Immature natural killer cell (primary cell): Measurements from ENCODE around the gene CLEC16A. TPM values are rescaled to one million over a fixed set of nuclear protein-coding genes. Genes with fewer than 3 reads are reported as not detected.
"Not testable (repeated sequence)": the region's sequence is repeated elsewhere in the genome, so short reads cannot be mapped to it uniquely, and the experiment has no call there.

Source experiments
- DNase-seq, 3 donors: peaks; one replicate each; pipeline ENCODE4 v3.0.0; 2022; ENCODE audit warnings: mixed read lengths in 1 of 3
- H3K27ac Mint-ChIP-seq, 6 donors: one replicate each; pipeline ENCODE4 v1.8.0; 2020; ENCODE audit warnings: mixed read lengths in 6 of 6, mild to moderate bottlenecking in 5 of 6, inconsistent platforms in 4 of 6, moderate library complexity in 3 of 6
- H3K27me3 Mint-ChIP-seq, 3 donors: one replicate each; pipeline ENCODE4 v1.8.0; 2020 to 2021; ENCODE audit warnings: low read depth in 3 of 3, mild to moderate bottlenecking in 3 of 3, mixed read lengths in 3 of 3, moderate library complexity in 3 of 3, inconsistent platforms in 1 of 3
- H3K36me3 Mint-ChIP-seq, 3 donors: one replicate each; pipeline ENCODE4 v1.8.0; 2020; ENCODE audit warnings: mixed read lengths in 3 of 3, inconsistent platforms in 2 of 3, mild to moderate bottlenecking in 2 of 3
- H3K4me1 Mint-ChIP-seq, 2 donors: one replicate each; pipeline ENCODE4 v1.8.0; 2020; ENCODE audit warnings: inconsistent platforms in 2 of 2, mild to moderate bottlenecking in 2 of 2, mixed read lengths in 2 of 2, moderate library complexity in 1 of 2
- H3K4me3 Mint-ChIP-seq, 5 donors: one replicate each; pipeline ENCODE4 v1.8.0; 2020; ENCODE audit warnings: mild to moderate bottlenecking in 5 of 5, mixed read lengths in 5 of 5, inconsistent platforms in 3 of 5, moderate library complexity in 3 of 5
- H3K9me3 Mint-ChIP-seq, 6 donors: one replicate each; pipeline ENCODE4 v1.8.0; 2020; ENCODE audit warnings: mild to moderate bottlenecking in 6 of 6, mixed read lengths in 6 of 6, inconsistent platforms in 4 of 6, moderate library complexity in 3 of 6
- polyA plus RNA-seq, 3 donors: library from polyadenylated mRNA; unstranded; fragments of 300-500 nt; fragmentation: Illumina TruSeq; gene quantifications; one replicate each; pipeline ENCODE4 v1.2.3, GENCODE V29; 2021

The CLEC16A gene
- polyA plus RNA-seq, 3 donors from 2014 or later, result 5.6 to 19.9 (median 5.6) TPM

DNA sequence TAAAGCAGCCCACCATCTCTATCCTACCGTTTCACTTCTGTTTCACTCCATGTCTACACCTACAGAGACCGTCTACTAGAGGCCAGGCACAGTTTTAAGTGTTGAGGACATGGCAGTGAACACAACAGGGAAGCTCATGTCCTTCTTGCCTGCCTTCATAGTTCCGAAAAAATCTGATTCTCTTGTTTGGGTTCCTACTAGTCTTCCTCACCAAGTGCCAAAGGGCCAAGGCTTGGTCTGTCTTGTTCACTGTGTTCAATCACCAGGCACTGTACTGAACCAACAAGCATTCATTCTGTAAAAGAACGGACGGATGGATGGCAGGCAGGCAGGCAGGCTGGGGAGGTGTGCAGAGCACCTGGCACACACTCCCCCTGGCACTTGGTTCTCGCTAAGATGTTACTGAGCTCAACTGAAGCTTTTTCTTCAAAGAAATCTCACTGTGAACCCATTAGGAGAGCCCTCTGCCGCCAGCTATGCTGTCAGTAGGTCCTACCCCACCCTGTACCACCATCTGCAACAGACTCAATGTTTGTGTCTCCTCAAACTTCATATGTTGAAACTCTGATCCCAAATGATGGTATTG lies 4.6 kb upstream of the CLEC16A start:
- Mint-ChIP-seq H3K27ac (peak overlapping the region in 4 of 6 donors; percentile 6 to 37 (median 21)), H3K27me3 (peaks cover 0 to 8% (median 5%) of the 10 kb centered on the region in 3 donors), H3K4me3 (peak overlapping the region; percentile 89 to 93 (median 89)), H3K36me3 (peaks cover 0 to 4% (median 2%) of the 10 kb centered on the region in 3 donors), H3K9me3 (no peaks in the 10 kb centered on the region), H3K4me1 (peaks cover 85 to 91% of the 10 kb centered on the region in 2 donors)
- DNase-seq, result no peak

GRCh38 chr16:10940501-10941079 lies 3.8 kb upstream of the CLEC16A start:
- DNase-seq, result no peak
- Mint-ChIP-seq H3K4me1 (peaks cover 89 to 92% of the 10 kb centered on the region in 2 donors), H3K27me3 (peaks cover 0 to 11% (median 5%) of the 10 kb centered on the region in 3 donors), H3K27ac (peak overlapping the region in 4 of 6 donors; percentile 0 to 83 (median 43)), H3K36me3 (peaks cover 0 to 2% (median under 1%) of the 10 kb centered on the region in 3 donors), H3K9me3 (no peaks in the 10 kb centered on the region), H3K4me3 (peak overlapping the region; percentile 89 to 93 (median 89))

DNA sequence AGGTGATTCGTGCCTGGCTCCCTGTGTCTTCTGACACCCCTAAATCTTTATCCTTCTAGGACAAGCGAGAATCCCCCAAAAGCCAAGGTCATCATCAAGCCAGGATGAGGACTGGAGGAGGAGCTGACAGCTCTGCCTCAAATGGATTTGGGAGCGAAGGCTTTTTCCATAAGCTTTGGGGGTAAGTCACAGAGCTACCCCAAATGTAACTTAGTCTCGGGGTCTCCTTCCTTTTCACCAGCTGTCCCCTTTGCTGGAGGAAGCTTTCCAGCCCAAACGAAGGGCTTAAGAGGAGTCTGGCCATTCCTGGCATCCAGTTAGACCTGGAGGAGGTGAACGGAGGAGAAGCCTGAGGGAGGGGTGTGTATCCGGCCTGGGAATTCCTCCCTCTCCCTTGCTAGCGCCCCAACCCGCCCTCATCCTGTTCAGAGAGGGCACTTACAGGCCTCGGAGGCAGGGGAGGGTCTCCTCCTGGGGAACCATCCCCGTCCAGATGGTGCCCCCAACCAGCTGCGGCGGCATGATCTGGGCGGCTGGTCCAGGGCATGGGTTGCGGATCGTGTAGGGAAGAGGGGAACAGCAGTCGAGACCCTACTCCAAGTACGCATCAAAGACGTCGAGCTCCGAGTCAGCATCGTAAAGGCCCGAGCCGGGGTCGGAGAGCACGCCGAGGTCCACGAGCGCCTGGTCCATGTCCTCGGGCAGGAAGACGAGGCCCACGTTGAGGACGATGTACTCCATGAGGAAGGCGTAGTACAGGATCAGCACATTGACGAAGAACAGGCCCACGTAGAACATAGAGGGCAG lies 3.0 kb upstream of the CLEC16A start:
- H3K36me3 Mint-ChIP-seq, result no peaks in the 10 kb centered on the region
- H3K4me1 Mint-ChIP-seq, result peaks cover 88 to 92% of the 10 kb centered on the region in 2 donors
- peak in 1 of 3 donors; percentile 16 for DNase-seq
- H3K27ac Mint-ChIP-seq, result peak overlapping the region in 5 of 6 donors; percentile 36 to 84 (median 62)
- H3K9me3 Mint-ChIP-seq, result no peaks in the 10 kb centered on the region
- H3K27me3 Mint-ChIP-seq, result peaks cover 2 to 11% (median 5%) of the 10 kb centered on the region in 3 donors
- H3K4me3 Mint-ChIP-seq, result peak overlapping the region; percentile 89 to 93 (median 89)

GRCh38 chr16:10941935-10942351 lies 2.4 kb upstream of the CLEC16A start:
- Mint-ChIP-seq H3K4me1 (peaks cover 85 to 87% of the 10 kb centered on the region in 2 donors), H3K27me3 (peaks cover 2 to 11% (median 5%) of the 10 kb centered on the region in 3 donors), H3K4me3 (peak overlapping the region; percentile 89 to 93 (median 89))
- H3K27ac Mint-ChIP-seq, H3K9me3 Mint-ChIP-seq, H3K36me3 Mint-ChIP-seq, DNase-seq: not testable (repeated sequence)

- H3K27ac Mint-ChIP-seq, result peak within 1 kb of the TSS; percentile 60 to 84 (median 78)
- no peaks in the 10 kb centered on the region for H3K9me3 Mint-ChIP-seq
- H3K36me3 Mint-ChIP-seq, result no peaks in the 10 kb centered on the region
- DNase-seq, result peak; percentile 94 to 95 (median 94)
- peak within 1 kb of the TSS; percentile 89 to 93 (median 89) for H3K4me3 Mint-ChIP-seq
- H3K27me3 Mint-ChIP-seq, result peaks cover 2 to 11% (median 5%) of the 10 kb centered on the region in 3 donors
- peaks cover 81 to 82% of the 10 kb centered on the region in 2 donors for H3K4me1 Mint-ChIP-seq
Observed at GRCh38 chr16:10942352-10943063, 1.9 kb upstream of the CLEC16A start, which contains the start of gene DEXI. DEXI (minus strand) TSS chr16:10942468; CDS start chr16:10942005, 463 bp downstream.

- Mint-ChIP-seq H3K9me3 (no peaks in the 10 kb centered on the region), H3K36me3 (no peaks in the 10 kb centered on the region), H3K4me3 (peak overlapping the region; percentile 81 to 87 (median 83)), H3K4me1 (peaks cover 76 to 77% of the 10 kb centered on the region in 2 donors), H3K27me3 (peaks cover 2 to 11% (median 5%) of the 10 kb centered on the region in 3 donors), H3K27ac (peak overlapping the region in 1 of 6 donors; percentile 74)
- no peak for DNase-seq
Observed at GRCh38 chr16:10943064-10943353, 1.4 kb upstream of the CLEC16A start.

DNA sequence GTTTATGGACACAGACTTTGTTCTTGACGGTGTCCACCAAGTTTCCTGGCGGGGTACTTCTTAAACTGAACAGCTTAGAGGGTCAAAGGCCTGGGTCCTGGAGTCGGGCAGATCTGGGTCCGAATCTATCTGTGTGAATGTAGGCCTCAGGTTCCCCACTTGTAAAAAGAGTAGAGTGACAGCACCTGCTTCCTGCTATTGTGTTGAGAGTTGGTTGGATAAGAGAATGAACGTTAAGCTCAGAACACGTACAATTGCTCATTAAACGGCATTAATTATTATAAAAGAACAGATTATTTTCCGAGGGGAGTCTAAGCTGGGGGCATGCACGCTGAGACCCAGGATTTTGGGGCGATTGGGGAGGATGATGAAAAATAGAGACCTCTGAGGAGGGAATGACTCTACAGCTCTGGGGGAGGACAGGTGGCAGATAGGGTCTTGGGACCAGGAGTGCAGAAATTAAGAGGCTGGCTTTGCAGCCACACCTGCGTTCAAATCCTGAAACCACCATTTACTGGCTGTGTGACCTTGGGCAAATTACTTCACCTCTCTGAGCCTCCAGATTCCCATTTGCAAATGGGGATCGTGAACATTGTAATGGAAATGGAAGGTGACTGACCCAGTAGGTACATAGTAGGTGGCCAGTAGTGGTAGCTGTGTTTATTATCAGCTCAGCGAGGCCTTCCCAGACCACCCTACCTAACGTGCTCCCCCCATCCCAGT lies 862 bp downstream of the CLEC16A start:
- H3K36me3 Mint-ChIP-seq, result no peaks in the 10 kb centered on the region
- peak overlapping the region; percentile 34 to 93 (median 76) for H3K27ac Mint-ChIP-seq
- DNase-seq, result no peak
- H3K4me1 Mint-ChIP-seq, result peaks cover 58 to 63% of the 10 kb centered on the region in 2 donors
- peaks cover 2 to 10% (median 5%) of the 10 kb centered on the region in 3 donors for H3K27me3 Mint-ChIP-seq
- H3K9me3 Mint-ChIP-seq, result no peaks in the 10 kb centered on the region
- peak overlapping the region; percentile 81 to 93 (median 88) for H3K4me3 Mint-ChIP-seq

- Mint-ChIP-seq H3K4me3 (peak overlapping the region in 3 of 5 donors; percentile 81 to 88 (median 87)), H3K27ac (peak overlapping the region in 1 of 6 donors; percentile 25), H3K4me1 (peaks cover 48 to 52% of the 10 kb centered on the region in 2 donors)
Observed at GRCh38 chr16:10946308-10946707, 1.9 kb downstream of the CLEC16A start.

GRCh38 chr16:10947211-10947787 lies 2.9 kb downstream of the CLEC16A start:
- H3K4me3 Mint-ChIP-seq, result peak overlapping the region in 1 of 5 donors; percentile 5
- no peaks in the 10 kb centered on the region for H3K9me3 Mint-ChIP-seq
- no peak for DNase-seq
- H3K36me3 Mint-ChIP-seq, result no peaks in the 10 kb centered on the region
- peaks cover 2 to 5% (median 5%) of the 10 kb centered on the region in 3 donors for H3K27me3 Mint-ChIP-seq
- H3K27ac Mint-ChIP-seq, result no peak overlapping the region
- peaks cover 44 to 48% of the 10 kb centered on the region in 2 donors for H3K4me1 Mint-ChIP-seq

More at GRCh38 chr16:10946308-10946707, 1.9 kb downstream of the CLEC16A start:
- DNase-seq, result no peak
- Mint-ChIP-seq H3K36me3 (no peaks in the 10 kb centered on the region), H3K9me3 (no peaks in the 10 kb centered on the region), H3K27me3 (peaks cover 2 to 7% (median 5%) of the 10 kb centered on the region in 3 donors)

DNA sequence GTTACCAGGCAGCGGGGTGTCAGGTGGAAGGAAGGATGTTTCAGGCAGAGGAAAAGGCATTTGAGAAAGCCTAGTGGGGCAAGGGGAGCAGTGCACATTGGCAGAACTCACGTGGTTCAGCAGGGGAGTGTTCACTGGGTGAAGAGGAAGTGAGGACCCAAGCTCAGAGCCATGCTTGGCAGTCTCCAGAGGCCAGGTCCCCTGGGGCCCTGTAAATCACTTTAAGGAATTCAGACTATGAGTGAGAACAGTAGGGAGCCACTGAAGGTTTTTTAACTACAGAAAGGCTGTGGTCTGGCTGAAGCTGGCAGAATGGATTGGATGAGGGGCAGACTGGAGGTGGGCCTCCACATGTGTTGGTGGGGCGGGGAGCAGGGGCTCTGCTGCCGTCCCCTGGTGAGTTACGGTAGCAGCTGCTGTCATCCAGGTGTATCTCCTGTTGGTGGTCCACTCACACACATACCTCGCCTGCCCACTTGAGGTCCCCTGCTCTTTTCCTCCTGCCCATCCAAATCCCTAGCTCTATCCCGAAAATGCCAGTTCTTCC lies 5.1 kb downstream of the CLEC16A start:
- no peaks in the 10 kb centered on the region for H3K9me3 Mint-ChIP-seq
- H3K27ac Mint-ChIP-seq, result peak overlapping the region in 1 of 6 donors; percentile 16
- H3K4me3 Mint-ChIP-seq, result no peak overlapping the region
- H3K36me3 Mint-ChIP-seq, result no peaks in the 10 kb centered on the region
- no peak for DNase-seq
- peaks cover 0 to 3% (median 2%) of the 10 kb centered on the region in 3 donors for H3K27me3 Mint-ChIP-seq
- H3K4me1 Mint-ChIP-seq, result peaks cover 32 to 39% of the 10 kb centered on the region in 2 donors

DNA sequence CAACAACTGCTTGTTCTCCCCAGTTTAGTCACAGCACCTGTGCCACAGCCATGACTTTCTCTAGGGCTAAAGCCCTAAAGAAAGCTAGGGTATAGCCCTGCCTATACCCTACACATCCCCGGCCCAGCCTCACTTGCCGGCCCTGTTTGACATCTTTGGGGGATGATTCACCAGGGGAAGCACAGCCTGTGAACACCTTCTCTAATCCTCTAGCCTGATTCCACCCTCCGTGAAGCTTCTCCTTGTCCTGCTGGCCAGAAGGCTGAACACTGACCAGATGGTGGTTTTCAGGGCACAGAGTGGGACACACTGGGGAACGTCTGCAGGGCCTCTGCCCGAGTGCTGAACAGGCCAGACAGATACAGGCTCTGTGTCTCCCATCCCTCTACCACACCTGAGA lies 6.0 kb downstream of the CLEC16A start:
- Mint-ChIP-seq H3K9me3 (no peaks in the 10 kb centered on the region), H3K4me1 (peaks cover 31 to 40% of the 10 kb centered on the region in 2 donors), H3K27me3 (peaks cover 0 to 2% (median 0%) of the 10 kb centered on the region in 3 donors), H3K27ac (no peak overlapping the region), H3K36me3 (no peaks in the 10 kb centered on the region), H3K4me3 (no peak overlapping the region)
- DNase-seq, result no peak

- Mint-ChIP-seq H3K36me3 (no peaks in the 10 kb centered on the region), H3K4me3 (no peak overlapping the region), H3K27ac (peak overlapping the region in 1 of 6 donors; percentile 20), H3K9me3 (no peaks in the 10 kb centered on the region), H3K27me3 (peaks cover 0 to 2% (median 0%) of the 10 kb centered on the region in 3 donors), H3K4me1 (peaks cover 26 to 33% of the 10 kb centered on the region in 2 donors)
- no peak for DNase-seq
Observed at GRCh38 chr16:10951026-10951425, 6.7 kb downstream of the CLEC16A start.
